NCI-H1092 treated with DMSO at 0.1 percent for 48 hours (cell line): Measurements from ENCODE around the gene FABP3.
"Not testable (repeated sequence)": the region's sequence is repeated elsewhere in the genome, so short reads cannot be mapped to it uniquely, and the experiment has no call there.

Experiments used
- DNase-seq: peaks from one replicate; lab custom pipeline; 2025; lab: John Stamatoyannopoulos, UW

FABP3 gene

DNA sequence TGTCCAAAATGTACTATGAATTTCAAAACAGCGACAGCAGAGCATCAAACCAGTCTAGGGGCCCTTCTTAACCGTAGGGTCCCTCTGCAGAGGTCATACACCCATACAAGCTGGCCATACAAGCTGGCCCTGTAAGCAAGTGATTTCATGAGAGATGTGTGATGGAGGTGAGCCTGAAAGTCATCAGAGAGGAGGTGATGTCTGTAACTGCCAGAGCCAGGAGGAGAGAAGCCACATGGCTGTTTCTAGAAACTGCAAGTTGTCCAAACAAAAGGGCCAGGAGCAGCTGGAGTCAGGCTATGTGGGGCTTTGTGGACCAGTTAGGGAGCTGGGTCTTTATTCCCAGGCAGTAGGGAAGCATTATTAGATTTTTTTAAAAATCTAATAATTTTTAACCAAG is 25.4 kb upstream of the FABP3 start:
- DNase-seq: no peak

DNA sequence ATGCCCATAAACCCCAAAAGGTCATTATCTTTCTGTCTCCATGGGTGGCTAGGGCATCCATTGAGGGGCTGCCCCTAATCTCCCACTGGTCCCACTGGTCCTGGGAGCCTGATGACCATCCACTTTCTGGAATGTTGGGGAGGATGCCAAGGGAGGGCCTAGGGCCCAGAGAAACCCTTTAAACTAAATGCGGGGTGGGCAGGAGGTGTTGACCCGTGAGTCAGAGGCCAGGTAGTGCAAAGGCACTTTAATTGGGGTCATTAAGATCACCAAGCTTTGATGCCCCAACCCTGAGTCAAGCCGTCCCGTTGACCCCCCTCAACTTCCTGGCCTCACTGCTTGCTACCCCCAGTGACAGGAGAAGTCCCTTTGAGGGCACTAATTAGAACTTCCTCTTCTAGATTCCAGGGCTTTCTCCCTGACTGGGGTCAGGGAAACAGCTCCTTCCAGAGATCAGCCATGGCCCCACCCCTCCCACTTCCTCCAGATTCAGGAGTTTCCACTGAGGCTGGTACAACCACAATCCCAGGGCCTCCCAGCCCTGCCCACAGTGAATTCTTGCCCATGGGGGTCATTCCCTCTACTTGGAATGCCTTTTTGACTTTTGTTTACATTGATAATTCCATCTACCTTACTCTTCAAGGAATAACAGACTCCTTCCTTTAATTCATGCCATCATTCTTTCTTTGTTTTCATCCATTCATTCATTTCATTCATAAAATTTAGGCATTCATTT is 24.7 kb upstream of the FABP3 start:
- no peak for DNase-seq

DNA sequence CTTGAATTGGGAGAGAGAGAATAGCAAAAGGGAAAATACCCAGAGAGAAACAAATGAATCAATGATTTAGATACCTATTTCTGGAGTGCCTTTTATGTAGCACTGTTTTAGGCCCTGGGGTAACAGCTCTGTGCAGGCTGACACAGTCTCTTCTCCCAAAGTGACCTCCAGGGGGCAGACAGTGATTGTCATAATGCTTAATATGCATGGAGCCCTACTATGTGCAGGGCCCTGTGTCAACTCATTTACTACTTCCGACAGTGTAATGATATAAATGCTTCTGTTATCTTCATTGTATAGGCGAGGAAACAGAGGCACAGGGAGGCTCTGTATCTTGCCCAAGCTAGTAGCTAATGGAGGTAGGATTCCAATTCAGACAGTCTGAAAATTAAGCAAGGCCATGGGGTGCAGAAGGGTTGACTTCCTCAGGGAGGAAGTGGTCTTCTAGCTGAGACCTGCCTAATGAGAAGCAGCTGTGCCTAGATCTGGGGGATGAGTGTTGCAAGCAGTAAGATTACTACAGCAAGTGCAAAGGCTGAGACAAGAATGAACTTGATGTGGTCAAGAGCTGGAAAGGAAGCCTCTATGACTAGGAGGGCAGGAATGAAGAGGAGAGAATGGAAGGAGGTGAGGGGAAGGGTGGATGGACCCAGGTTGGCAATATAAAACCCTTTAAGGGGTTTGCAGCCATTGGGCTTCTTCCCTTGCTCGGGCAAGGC is 23.9 kb upstream of the FABP3 start:
- DNase-seq: no peak

DNA sequence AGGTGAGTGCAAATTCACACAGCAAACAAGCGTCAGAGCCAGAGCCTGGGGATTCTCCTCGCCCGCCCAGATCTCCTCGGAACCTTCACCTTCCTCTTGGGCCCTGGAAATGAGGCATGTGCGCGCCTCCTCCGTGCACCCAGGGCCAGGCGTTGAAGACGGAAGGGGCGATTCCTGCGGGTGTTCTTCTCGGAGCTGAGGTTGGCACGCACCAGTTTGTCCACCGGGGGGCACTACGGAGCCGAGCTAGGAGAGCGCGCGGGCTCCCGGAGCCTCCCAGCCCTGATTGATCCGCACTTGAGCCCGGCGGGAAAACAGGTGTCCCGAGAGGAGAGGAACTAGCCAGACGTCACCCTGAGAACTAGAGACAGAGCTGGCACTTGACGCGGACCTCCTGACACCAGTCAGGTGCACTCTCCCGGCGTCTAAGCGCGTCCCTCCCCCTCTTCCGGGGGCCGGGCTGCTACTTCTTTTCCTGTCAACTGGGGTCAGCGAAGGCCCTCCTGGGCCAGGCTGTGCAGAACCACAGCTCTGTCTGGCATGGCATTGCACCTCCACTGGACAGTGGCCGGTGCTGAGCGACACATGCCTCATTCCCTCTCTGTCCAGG is 21.8 kb upstream of the FABP3 start:
- peak; percentile 76 for DNase-seq

DNA sequence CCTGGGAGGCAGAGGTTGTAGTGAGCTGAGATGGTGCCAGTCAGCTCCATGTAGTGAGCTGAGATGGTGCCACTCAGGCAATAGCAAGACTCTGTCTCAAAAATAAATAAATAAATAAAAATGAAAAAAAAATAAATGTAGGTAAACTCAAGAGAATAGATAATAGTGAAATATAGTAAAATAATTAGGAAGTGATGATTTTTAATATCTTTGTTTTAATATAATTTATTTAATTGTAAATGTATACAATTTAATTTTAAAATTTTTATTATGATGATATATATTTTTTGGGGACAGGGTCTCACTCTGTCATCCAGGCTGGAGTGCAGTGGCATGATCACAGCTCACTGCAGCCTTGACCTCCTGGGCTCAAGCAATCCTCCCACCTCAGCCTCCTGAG is 20.6 kb upstream of the FABP3 start:
- DNase-seq: no peak

DNA sequence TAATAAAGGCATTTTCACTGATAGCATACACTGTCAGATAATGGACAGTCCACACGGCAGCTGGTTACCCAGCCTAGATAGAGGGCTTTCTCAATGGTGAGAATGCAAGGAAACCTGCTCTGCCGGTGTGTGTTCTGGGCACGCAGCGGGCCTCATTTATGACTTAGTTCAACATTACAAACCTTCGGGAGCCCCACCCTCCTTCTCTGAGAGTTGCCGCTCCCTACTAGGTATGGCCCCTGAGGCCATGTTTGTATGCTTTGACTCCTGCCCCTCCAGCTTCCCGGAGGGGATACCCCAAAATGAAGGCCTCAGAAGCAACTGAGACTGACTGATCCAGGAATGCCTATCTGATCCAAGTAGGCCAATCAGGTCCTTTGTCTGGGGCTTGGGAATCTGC is 17.2 kb upstream of the FABP3 start:
- DNase-seq: no peak

DNA sequence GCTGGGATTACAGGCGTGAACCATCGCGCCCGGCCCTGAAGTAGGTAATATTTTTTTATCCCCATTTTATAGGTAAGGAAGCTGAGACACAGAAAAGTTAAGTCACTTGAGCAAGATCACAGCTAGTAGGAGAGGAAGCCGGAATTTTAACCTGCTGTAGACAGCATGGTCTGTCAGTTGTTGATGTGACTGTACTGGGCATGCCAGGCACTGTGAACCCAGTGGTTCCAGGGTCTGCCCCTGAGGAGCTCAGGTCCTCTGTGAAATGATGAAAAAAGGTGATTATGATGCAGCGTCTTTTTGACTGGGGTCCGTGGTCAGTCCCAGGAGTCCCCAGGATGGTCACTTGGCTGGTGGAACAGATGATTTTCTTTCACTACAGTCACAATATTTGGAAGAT is 16.7 kb upstream of the FABP3 start:
- no peak for DNase-seq

DNA sequence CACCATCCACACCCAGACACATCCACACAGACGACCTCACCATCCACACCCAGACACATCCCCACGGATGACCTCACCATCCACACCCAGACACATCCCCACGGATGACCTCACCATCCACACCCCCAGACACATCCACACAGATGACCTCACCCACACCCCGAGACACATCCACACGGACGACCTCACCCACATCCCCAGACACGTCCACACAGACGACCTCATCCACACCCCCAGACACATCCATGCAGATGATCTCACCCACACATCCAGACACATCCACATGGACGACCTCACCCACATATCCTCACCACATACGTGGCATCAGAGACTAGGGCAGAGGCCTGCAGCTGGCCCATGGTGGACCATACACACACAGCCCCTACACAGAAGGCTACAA is 14.7 kb upstream of the FABP3 start:
- DNase-seq: no peak

DNA sequence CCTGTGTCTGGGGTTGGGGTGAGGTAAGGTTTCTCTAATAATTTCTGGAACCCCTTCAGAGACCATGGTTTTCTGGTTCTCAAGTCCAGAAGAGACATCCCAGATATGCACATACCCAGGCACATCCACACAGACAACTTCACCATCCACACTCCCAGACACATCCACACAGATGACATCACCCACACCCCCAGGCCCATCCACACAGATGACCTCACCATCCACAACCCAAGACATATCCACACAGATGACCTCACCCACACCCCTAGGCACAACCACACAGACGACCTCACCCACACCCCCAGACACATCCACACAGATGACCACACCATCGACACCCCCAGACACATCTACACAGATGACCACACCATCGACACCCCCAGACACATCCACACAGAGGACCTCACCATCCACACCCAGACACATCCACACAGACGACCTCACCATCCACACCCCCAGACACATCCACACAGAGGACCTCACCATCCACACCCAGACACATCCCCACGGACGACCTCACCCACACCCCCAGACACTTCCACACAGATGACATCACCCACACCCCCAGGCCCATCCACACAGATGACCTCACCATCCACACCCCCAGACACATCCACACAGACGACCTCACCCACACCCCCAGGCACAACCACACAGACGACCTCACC is 13.8 kb upstream of the FABP3 start:
- DNase-seq: not testable (repeated sequence)

DNA sequence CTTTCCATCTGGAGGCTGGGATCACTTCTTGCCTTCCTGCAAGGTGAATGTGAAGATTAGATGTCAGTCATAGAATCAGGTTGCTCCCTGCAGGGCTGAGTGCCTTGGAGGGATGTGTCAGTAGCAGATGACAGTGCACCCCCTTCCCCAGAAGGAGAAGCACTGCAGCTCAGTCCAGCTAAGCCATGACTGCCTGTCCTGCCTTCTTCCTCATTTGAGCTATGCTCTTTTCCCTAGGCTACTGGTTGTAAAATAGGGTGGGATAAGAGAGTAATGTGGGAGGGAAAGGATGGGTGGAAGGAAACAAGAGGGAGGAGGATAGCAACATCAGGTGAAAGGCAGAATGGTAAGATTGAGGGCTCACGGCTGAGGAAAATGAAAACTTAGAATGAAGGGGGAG is 11.1 kb upstream of the FABP3 start:
- DNase-seq: no peak

DNA sequence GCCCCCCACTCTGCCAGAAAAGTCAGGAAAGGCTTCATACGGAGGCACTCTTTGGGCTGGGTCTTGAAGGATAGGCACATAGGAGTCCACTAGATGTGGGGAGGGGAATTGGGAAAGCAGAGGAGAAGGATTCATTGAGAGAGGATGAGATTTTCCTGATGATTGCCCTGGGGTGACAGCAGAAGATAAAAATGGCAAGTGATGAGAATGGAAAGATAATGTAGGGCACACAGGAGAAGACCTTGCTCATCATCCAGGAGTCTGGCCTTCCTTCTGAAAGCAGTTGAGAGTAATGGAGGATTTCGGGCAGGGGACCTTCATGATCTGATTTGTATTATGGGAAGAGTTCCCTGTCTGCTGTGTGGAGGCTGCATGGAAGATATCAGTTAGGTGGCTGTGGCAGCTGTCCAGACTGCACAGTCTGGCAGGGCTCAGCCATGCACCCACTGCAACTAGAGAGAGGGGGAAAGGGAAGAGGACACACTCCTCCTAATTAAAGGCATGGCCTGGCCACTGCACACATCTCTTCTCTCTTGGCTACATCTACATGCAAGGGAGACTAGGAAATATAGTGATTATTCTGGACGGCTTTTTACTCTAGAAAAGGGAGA is 9.6 kb upstream of the FABP3 start:
- no peak for DNase-seq

DNA sequence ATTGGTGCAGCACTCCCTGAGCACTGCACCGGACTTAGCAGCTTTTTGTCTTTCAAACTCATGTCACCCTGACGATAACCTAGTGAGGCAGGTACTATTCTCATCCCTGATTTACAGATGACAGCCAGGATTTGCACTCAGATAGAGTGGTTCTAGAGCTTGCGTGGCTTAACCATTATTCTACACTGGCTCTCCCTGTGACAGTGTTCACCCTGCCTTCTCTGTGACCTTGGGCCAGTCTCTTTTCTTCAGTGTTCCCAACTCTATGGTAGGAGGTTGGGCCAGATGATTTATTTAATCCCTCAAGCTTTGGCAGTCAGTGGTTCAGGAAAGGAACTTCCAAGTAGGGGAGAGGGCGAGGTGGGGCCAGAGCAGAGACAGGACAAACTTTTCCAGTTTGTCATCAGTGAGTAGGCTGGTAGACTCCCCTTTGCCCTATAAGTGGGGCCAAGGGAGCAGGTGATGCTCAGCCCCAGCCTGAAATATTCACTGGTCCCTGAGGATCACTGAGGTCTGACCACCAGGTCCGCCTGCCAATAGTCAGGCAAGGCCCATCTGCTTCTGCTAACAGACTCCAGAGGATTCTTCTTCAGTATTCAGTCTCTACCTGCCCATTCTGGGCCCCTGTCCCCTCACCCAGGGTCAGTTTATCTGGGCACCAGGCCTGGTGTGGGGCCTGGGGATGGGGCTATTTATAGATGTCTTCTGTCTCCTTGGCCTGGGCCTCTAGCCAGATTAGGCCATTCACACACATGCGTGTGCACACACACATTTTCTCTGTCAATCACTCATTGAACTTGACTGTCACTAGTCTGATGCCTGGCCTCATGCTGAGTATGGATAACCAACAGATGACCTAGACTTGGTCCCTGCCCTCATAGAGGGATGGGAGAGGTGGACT is 8.8 kb upstream of the FABP3 start:
- no peak for DNase-seq

DNA sequence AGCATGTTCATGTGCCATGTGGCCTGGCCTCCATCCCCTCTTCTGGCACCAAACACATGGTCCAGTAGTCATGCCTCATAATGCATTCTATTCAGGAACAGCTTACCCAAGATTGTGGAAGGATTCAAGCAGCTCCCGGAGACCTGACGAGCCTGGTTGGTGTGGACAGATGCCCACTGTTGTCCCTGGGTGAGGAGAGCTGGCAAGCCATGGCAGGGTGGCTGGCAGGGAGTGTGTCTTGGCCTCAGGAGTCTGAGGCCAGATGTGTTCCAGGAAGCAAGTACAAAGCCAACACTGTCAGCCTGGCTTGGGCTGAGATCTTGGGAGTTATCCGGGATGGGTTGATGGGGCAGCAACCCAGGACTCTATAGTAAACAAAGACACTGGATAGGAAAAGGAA is 7.3 kb upstream of the FABP3 start:
- no peak for DNase-seq

DNA sequence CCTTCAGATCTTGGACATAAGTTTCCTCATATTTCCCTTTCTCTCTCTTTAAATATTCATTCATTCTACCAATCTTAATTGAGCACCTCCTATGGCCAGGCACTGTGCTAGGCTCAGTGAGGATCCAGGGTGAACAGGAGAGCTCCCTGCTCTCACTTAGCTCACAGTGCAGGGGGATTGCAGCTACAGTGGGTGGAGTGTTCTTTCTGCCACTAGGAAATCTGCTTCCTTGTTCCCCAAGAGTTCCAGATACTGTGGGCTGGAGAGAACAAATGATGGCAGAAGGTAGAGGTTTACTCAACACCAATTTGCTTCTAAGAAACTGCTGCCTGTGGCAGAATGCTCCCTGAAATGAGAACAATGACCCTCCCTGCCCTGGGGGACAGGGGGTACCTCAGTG is 5.1 kb upstream of the FABP3 start:
- no peak for DNase-seq

DNA sequence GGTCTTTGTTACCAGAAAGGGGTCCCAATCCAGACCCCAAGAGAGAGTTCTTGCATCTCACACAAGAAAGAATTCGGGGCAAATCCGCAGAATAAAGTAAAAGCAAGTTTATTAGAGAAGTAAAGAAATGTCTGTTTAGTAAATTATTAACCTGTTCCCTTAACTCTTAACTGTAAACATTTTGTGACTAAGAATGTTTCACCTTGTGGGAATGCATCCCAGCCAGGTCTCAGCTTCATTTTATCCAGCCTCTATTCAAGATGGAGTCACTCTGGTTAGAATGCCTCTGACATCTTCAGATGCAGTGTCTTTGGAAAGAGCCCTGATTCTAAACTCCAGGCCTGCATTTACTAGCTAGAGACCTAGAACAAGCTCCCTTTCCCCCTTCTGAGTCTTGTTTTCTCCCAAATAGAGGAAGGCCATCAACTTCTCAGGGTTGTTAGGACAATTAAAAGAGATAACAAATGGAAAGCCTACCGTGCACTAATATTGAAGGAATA is 4.5 kb upstream of the FABP3 start:
- DNase-seq: no peak

DNA sequence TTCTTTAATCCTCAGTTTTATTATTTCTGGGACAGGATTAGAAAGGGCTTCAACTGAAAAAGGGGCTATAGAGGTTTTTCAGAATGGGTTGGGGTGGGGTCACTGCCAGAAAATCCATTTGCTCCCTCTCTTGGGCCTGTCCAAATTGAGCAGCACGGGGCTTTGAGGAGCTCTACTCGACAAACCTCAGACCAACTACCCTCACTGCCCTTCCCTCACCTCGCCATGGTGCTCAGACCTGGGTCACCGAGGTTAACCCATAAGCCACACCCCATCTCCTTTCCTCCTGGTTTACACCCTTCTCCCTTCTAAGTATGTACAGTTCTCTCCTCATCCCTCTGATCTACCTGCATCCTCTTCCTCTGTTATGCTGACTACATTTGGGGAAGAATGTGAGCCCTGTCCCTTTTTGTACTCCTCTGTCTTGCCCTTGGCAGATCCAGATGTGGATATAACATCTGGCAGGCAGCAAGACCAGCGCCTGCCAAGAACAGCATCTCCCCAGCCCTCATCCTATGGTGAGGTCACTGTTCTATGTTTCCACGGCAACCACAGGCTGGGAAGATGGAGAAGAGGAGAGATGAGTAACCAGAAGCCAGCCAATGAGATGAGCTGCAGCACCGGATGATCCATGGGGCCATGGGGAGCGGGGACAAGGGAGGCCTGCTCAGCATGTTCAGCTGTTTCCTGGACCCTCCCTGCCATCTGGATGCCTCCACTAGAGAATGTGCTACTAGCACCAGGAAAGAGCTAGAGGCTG is 3.7 kb upstream of the FABP3 start:
- DNase-seq: no peak

DNA sequence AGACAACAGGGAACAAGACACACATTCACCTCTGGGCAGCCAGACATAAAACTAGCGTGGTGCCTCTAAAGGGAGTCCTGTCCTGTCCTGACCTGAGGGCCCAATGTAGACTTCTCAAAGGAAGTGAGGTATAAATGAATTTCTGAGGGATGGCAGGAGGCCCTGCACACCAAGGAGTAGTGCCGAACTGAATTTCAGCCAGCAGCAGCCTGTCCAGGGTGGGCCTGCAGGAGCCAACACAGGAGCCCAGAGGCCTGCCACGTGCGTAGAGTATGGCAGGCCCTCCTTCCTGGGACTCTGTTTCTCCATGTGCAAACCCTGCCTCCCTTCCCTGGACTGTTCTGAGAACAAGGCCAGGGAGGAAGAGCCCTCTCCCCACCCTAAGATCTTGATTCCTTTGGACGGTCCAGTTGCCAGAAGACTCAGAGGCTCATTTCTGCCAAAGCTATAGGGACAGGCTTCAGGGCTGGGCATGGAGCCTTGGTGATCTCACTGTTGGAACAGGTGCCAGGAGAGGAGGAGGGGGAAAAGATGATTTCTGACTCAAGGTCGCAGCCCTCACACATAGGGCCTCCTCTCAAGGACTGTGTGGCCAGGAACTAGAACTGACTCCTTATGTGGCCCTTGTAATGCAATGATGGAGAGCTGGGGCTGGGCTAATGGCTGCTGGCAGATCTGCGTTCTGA is 1.8 kb upstream of the FABP3 start:
- DNase-seq: no peak

DNA sequence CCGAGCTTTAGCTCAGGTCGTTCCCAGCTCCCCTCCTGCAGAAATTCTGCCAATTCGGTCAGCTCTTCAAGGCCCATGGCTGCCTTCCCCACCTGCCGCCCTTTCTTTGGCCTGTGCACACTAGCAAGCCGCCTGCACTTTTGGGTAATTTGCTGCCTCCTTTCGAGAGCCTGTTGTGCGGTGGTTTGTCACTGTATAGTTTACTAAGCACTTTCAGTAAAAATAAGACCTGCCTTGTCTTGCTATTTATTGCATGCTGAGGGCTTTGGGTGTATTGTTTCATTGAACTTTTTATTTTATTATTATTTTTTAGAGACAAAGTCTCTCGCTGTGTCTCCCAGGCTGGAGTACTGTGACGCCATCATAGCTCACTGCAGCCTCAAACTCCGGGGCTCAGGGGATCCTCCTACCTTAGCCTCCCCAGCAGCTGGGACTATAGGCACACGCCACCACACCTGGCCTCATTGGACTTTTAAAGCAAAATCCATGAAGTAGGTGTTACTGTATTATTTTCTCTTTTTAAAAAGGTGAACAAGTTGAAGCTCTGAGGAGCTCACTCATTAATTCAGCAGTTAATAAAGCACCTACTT is 1.1 kb upstream of the FABP3 start:
- DNase-seq: peak; percentile 57

DNA sequence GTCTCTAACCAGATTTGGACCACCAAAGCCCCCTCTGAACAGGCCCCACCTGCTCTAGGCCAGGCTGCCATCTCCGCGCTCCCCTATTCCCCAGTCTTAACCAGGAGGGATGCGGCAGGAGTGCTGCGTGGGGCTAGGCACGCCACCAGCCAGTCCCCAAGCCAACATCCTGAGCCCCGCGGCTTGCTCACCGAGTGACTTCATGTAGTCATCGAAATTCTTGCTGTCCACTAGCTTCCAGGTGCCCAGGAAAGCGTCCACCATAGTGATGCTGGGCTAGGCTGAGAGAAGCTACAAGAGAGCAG is 173 bp downstream of the FABP3 start:
- DNase-seq: no peak

DNA sequence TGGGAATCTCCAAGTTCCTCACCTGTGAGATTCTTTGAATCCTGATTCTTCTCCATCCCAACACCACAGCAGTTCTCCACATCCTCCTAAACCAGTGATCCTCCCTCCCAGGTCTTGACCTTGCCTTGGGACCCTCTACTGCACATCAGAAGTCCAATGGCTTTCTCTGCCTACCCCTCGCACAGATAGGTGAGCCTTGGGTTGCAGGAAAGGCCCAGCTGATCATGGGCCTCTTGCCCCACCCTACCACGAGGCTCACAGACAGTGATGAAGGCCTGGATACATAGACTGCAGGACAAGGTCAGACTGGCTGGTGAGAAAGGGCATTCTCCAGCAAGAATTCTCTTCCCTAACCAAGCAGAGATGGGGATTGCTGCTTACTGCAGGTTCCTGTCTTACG is 825 bp downstream of the FABP3 start:
- no peak for DNase-seq
